OCI-LY7 (cell line): ENCODE measurements around the gene AUTS2.

Source experiments
- CTCF ChIP-seq: fragments of 200-600 bp; sonication (generic); conservative IDR thresholded peaks from 2 replicates; pipeline ENCODE4 v1.5.1; 2014; ENCODE audit warnings: mild to moderate bottlenecking, antibody characterized with exemption, low read length, moderate library complexity, mixed read lengths
- EZH2phosphoT487 ChIP-seq: fragments of 200-600 bp; sonication (generic); IDR thresholded peaks from 2 replicates; pipeline ENCODE4 v1.6.1; 2018; ENCODE audit warnings: low read depth, borderline replicate concordance, mild to moderate bottlenecking, mixed run types, antibody characterized with exemption, low read length, moderate library complexity, mixed read lengths

GRCh38 chr7:70487428-70487827 lies 889.2 kb downstream of the AUTS2 start:
- no peak for TF ChIP-seq CTCF
- TF ChIP-seq EZH2phosphoT487 = no peak
